Neural progenitor cell (in vitro differentiated cells): ENCODE measurements around the gene HTT-AS.

Experiments used
- EZH2 ChIP-seq: fragments of 200-600 bp; sonication (generic); IDR thresholded peaks from 2 replicates; pipeline ENCODE4 v1.6.1; 2017; ENCODE audit warnings: antibody characterized with exemption, mild to moderate bottlenecking, moderate library complexity
- TF ChIP-seq, protein P1 (sequence below): fragments of 200-600 bp; sonication (generic); IDR thresholded peaks from 2 replicates; pipeline ENCODE4 v1.5.1; 2017; ENCODE audit warnings: antibody characterized with exemption, mild to moderate bottlenecking

- no peak for TF ChIP-seq EZH2
- TF ChIP-seq, protein P1, sequence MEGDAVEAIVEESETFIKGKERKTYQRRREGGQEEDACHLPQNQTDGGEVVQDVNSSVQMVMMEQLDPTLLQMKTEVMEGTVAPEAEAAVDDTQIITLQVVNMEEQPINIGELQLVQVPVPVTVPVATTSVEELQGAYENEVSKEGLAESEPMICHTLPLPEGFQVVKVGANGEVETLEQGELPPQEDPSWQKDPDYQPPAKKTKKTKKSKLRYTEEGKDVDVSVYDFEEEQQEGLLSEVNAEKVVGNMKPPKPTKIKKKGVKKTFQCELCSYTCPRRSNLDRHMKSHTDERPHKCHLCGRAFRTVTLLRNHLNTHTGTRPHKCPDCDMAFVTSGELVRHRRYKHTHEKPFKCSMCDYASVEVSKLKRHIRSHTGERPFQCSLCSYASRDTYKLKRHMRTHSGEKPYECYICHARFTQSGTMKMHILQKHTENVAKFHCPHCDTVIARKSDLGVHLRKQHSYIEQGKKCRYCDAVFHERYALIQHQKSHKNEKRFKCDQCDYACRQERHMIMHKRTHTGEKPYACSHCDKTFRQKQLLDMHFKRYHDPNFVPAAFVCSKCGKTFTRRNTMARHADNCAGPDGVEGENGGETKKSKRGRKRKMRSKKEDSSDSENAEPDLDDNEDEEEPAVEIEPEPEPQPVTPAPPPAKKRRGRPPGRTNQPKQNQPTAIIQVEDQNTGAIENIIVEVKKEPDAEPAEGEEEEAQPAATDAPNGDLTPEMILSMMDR, result no peak
Measured at GRCh38 chr4:3021627-3022026, 52.7 kb downstream of the HTT-AS start.
